ENCODE measurements around the gene RBM3.

DNA sequence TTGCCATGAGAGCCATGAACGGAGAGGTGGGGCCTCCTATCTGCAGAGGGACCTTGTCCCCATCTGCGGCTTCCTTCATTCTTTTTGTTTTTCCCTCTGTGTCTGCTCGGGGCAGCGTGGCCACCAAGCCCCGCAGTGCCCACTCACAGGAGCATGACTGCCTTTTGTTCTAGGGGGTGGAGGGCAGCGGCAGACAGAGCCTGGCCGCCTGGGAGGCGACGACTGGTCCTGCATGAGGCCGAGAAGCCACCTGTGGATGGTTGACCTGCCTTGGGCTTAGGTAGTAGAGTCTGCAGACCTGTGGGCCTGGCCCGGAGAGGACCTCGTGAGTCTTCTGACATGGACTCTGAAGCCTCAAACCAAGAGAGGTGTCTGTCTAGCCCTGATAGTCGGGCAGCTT is 1.4 kb downstream of the RBM3 start:
- TF ChIP-seq, protein P1, sequence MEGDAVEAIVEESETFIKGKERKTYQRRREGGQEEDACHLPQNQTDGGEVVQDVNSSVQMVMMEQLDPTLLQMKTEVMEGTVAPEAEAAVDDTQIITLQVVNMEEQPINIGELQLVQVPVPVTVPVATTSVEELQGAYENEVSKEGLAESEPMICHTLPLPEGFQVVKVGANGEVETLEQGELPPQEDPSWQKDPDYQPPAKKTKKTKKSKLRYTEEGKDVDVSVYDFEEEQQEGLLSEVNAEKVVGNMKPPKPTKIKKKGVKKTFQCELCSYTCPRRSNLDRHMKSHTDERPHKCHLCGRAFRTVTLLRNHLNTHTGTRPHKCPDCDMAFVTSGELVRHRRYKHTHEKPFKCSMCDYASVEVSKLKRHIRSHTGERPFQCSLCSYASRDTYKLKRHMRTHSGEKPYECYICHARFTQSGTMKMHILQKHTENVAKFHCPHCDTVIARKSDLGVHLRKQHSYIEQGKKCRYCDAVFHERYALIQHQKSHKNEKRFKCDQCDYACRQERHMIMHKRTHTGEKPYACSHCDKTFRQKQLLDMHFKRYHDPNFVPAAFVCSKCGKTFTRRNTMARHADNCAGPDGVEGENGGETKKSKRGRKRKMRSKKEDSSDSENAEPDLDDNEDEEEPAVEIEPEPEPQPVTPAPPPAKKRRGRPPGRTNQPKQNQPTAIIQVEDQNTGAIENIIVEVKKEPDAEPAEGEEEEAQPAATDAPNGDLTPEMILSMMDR (conservative IDR thresholded peaks at IDR 0.05; ENCODE audit: low read length) = no peak
- TF ChIP-seq EZH2phosphoT487 (IDR thresholded peaks at IDR 0.05; ENCODE audit: borderline replicate concordance, low read depth, low read length) = no peak
